HTERT RPE-1 (cell line): ENCODE measurements around the gene PTPN1.
"Not testable (repeated sequence)": the region's sequence is repeated elsewhere in the genome, so short reads cannot be mapped to it uniquely, and the experiment has no call there.

Experiments used
- in situ Hi-C: fragments of 300-500 bp; cut with MboI; formaldehyde crosslinking; loops from 4 replicates; pipeline ENCODE4 v1.14.3; 2020; ENCODE audit warnings: low sequenced_read_pairs

Gene PTPN1

DNA sequence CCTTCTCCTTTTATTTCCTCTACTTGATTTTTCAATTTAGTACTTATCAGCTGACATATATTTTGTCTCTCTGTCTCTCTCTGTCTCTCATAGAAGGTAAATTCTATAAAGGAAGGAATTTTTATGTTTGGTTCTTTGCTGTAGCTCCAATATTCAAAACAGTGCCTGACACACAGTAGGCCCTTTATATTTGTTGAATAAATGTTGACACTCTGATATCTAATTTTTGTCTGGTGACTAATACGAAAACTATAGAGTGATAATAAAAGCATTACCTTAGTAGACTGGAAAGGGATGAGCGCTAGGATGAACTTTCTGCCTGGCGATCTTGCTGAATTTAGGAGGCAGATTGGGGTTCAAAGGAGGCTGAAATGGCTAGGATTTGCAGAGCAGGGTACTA, 42.8 kb downstream of the PTPN1 start:
- in situ Hi-C loops, result no loop called here

DNA sequence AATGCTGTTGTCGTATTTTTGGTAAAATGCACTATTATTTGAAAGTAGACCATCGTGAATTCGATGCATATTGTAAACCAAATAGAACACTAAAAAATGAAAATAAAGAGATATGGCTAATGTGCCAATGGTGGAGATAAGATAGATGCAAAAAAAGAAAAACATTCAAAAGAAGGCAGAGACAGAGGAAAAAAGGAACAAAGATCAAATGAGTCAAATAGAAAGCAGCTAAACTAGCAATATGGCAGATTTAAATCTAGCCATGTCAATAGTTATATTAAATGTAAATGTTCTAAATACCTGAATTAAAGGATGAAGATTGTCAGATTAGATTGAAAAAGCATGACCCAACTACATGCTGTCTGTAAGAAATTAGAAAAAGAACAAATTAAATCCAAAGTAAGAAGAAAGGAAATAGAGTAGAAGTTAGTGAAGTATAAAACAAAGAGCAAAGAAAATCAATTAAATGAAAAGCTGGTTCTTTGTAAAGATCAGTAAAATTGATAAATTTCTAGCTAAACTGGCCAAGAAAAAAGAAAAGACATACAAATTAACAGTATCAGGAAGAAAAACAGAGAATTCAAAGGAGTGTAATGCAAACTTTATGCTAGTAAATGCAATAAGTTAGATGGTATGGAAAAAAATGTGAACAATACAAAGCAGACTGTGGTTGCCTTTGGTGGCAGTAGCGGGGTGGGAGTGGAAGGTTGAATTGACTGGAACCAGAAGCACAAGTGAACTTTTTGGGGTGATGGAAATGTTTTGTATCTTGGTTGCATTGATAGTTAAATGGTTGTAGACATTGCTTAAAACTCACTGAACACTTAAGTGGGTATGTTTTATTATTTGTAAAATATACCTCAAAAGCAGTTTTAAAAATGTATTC, 44.8 kb downstream of the PTPN1 start:
- in situ Hi-C loops, result no loop called here

DNA sequence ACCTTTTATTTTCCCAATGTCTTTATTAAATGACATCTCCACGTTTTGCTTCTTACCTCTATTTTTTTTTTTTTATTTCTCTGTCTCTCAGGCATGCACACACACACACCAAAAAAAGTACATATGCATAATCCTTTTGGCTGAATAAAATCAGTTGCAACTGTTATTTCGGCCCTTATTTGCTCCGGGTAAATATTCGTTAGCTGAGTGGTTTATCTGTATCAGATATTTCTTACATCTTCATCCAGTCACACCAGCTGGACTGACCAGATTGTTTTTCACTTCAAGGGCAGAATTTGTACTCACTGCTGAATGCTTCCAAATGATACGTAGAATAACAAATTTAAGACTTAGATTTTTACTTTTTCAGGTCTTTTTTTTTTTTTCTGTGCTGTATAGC, 45.5 kb downstream of the PTPN1 start:
- in situ Hi-C loops, result no loop called here

DNA sequence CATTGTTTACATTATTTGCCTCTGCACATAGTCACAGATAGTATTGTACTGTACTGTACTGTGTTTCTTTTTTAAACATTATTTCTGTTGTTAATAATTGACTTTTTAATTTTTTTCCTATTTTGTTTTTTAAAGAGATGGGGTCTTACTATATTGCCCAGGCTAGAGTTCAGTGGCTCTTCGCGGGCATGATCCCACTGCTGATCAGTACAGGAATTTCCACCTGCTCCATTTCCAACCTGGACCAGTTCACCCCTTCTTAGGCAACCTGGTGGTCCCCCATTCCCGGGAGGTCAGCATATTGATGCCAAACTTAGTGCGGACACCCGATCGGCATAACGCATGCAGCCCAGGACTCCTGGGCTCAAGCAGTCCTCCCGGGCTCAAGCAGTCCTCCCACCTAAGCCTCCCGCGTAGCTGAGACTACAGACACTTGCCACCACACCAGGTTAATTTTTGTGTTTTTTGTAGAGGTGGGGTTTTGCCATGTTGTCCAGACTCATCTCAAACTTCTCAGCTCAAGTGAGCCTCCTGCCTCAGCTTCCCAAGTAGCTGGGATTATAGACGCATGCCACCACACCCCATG, 47.5 kb downstream of the PTPN1 start:
- in situ Hi-C loops, result no loop called here

DNA sequence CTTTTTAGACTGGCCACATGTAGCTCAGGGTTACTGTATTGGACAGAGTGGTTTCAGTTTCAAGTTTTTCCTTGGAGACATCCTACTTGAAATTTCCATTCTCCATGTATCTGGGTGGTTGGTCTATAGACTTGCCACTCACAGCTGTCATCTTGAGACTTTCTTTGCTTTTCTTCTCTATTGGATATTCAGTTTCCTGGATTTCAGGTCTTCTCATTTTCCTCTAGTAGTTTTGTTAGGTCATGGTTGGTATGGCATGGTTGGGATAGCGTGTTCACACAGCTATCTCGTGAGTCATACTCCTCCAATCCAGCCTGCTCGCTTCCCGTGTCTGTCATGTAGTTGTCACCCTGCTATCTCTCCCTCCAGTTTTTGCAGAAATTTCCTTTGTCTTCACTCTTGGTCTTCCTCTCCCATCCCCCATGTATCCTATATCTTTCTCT, 48.3 kb downstream of the PTPN1 start:
- in situ Hi-C loops, result no loop called here

DNA sequence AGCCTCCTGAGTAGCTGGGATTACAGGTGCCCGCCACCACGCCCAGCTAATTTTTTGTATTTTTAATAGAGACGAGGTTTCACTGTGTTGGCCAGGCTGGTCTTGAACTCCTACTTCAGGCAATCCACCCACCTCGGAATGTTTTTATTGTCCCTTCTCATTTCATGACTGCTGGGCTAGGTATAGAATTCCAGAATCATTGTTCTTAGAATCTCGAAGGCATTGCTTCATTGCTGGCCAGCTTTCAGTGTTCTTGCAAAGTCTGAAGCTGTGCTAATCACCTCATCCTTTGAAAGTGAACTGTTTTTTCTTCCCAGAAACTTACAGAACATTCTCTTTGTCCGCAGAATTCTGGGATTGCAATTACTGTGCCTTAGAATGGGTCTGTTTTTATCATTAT, 49.0 kb downstream of the PTPN1 start:
- in situ Hi-C loops, result no loop called here

DNA sequence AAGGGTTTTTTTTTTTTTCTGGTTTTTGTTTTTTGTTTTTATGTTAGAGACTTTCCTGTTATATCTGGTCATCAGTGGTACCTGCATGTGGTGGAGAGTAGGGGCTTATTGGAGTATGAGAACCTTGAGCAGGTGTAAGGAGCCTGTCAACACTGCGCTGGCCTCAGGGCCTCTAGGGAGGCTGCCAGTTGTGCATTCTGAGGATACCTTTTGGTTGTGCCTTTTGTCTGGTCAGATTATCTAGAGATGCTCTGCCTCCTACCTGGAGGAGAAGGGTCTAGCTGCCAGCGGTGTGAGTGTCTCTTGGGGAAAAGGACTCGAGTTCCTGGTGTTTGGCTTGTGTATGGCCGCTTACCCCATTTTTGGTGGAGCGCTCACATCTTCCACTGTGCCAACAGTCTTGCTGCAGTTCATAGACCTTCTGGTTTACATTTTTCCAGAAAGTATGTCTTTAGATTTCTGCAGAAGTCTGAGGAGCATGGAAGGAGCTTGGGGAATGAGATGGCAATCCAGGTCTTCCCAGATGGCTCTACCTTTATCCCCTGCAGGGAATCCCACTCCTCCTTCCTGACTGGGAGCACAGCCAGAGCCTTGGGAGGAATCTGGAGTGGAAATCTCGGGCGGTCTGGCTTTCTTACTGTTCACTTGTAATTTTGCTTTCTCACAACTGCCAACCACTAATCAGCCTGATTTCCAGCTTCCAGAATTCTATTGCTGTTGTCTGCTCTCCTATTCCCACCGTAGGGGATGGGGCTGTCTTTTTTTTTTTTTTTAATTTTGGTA, 49.9 kb downstream of the PTPN1 start:
- in situ Hi-C loops, result no loop called here

DNA sequence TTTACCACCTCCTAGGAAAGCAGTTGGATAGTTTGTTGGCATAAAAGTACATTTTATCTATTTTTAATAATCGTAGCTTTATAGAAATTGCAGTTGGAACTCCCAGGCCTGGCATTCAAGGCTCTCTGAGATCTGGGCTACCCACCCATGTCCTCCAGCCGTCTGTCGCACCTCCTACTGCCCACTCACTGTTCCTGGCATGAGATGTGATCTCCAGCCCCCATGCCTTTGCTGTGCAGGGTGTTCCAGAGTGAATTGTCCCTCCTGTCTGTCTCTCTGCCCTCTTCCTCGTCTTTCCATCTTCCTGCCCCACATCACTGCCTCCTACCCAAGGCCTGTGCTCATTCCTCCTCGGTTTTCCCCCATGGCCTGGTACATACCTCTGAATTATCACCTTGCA, 50.7 kb downstream of the PTPN1 start:
- in situ Hi-C loops, result no loop called here

DNA sequence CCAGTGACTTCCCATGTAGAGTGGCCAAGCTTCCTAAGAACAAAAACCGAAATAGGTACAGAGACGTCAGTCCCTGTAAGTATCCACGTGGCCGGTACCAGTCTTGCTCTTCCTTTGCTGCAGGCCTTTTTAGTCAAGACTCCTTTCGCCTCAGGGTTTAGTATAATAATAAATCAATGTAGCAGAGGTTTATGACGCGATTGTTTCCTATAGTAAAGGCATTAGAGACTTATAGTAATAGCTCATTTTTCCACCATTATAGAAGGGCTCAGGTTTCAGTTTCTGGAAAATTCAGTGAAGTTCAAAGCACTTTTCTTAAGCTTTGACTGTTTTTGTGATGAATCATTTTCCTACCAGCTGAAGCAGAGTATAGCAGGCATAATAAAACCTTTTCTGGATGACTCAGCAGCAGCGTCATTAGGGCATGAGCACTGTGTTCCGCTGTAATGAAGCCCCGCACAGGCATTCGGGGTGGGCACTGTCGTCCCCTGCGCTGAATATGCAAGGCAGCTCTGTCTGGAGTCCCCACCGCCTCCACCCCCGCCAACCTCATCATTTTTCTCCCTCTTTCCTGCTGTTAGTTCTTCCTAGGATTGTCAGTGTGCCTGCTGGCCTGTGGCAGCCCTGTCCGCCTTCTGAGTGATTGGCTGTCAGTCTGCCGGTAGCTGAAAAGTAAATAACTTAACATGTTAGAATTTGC, 51.3 kb downstream of the PTPN1 start:
- in situ Hi-C loops, result no loop called here

DNA sequence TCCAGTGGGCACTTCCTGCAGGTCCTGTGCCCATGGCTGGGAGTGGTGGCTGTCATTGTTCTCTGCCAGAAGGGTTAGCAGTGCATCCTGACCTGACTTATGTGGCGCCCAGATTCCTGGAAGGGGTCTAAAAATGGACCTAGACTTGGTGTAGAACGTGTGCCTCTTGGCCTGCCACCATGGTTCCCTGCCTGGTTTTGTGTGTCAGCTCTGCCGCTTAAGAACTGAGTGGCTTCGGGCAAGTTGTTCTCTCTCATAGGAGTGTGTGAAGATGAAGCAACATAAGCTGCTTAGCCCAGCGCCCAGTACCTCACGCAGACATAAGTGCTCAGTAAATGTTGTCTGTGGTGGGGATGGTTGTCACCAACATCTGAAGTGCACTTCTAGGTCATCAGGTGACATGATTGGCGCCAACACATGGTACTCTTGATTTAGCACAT, 52.1 kb downstream of the PTPN1 start:
- in situ Hi-C loops, result no loop called here

DNA sequence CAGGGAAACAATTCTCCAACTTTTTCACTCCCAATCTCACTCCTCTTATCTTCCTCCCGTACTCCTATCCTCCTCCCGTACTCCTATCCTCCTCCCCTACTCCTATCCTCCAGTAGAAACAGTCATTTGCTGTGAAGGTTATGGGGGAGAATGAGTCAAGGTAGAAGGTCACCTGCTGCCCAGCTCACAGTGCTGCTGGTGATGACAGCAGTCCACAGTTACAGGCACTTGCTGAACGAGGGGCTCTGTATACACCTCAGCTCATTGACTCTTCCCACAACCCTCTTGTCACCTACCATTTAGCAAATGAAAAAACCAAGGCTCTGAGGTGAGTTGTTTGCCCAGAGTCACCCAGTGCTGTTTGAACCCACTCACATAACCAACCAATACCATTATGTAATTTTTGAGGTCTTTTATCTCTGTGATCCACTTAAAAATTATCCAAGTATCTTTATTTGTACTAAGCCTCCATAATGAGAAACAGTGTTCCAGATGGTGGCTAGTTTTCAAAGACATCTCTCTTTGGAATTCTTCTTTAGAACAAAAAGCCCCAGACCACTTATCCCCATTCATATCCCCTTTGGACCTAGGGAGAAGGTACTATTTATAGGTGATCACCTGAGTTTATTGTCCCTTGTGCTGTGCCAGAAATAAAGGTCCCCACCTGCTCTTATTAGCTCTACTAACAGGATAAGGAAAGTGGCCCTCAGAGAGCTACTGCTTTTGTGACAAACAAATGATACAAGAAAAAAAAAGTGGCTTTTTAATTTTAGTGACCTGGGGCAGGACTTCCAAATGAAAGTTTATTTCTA, 53.2 kb downstream of the PTPN1 start:
- in situ Hi-C loops, result no loop called here

DNA sequence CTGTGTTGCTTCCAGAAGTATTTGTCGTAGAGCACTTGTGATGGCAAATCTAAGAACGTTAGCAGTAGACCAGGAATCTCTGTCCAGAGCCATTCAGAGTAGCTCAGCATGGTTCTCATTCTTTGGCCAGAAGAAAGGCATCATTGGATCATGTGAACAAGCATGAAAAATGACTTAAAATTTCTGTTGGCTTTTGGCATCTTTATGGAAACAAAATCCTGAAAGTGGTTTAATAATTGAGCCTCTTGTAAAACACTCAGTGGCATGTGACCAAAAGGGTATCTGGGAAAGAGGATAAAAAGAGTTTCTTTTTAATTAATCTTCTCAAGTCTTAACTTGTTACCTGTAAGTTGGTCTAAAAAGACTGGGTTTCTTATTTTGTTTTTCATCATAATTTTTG, 55.2 kb downstream of the PTPN1 start:
- in situ Hi-C loops, result no loop called here

DNA sequence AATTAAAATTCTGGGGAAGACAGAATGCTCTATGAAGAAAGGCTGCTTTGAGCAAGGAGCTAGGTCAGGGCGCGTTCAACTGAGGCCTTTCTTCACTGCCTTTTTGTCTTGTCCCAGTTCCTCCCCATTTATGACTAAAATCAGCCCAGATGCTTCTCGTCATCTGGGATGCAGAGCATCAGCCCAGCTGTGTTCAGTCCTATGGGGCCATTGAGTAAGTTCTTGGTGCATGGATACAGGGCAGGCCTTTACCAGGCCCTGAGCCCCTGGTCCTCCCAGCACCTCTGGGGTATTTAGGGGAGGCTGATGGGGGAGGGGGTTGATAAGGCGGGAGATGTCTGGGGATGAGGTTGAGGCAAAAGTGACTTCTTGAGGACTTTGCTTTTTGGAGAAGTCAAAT, 55.7 kb downstream of the PTPN1 start:
- in situ Hi-C loops, result no loop called here

DNA sequence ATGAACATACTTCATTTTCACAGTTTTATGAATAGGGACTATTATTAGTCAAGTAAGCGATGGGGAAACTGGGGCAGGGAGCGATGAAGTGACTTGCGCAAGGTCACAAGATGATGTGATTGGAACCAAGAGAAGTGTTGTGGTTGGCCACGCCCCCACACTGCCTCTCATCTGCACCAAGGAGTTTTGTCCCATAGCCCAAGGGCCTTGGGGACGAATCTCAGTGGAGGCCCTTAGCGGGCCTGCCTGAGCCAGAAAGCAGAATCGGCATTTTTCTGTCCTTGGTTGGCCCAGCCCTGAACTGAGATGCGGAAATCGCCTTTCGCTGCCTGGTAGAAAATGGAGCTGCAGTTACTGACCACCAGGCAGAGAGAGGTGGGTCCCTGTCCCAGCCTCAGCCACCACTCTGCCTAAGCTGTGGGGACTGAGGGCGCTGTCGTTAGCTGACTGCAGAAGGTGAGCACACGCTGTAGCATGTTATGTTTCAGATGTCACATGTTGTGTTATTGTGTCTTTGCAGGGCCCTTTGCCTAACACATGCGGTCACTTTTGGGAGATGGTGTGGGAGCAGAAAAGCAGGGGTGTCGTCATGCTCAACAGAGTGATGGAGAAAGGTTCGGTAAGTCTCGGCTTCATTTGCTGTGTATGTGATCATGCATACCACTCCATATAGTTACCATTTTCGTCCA, 57.8 kb downstream of the PTPN1 start:
- in situ Hi-C loops, result no loop called here

DNA sequence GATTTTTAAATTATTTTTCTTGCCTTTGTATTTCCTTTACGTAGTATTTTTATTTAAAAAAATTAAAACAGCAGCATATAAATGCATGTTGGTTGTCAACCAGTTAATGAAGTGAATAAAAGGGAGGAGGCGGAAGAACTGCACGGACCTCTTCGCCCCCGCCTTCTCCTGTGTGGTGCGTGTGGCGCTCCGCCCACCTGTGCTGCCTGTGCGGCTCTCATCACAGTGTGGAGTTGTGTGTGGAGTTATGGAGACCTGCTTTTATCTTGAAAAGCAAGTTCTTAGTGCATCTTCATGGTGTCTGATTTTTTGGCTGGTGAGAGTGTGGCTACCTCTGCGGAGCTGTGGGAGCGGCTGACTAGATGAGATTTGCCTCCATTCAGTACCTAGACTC, 58.4 kb downstream of the PTPN1 start:
- in situ Hi-C loops, result no loop called here

DNA sequence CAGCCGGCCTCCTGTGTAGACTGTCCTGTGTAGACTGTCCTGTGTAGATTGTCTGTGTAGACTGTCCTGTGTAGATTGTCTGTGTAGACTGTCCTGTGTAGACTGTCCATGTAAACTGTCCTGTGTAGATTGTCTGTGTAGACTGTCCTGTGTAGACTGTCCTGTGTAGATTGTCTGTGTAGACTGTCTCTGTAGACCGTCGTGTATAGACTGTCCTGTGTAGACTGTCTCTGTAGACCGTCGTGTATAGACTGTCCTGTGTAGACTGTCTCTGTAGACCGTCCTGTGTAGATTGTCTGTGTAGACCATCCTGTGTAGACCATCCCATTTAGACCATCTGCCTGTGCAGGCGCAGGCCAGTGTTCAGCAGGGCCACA, 59.3 kb downstream of the PTPN1 start:
- in situ Hi-C loops, result not testable (repeated sequence)

DNA sequence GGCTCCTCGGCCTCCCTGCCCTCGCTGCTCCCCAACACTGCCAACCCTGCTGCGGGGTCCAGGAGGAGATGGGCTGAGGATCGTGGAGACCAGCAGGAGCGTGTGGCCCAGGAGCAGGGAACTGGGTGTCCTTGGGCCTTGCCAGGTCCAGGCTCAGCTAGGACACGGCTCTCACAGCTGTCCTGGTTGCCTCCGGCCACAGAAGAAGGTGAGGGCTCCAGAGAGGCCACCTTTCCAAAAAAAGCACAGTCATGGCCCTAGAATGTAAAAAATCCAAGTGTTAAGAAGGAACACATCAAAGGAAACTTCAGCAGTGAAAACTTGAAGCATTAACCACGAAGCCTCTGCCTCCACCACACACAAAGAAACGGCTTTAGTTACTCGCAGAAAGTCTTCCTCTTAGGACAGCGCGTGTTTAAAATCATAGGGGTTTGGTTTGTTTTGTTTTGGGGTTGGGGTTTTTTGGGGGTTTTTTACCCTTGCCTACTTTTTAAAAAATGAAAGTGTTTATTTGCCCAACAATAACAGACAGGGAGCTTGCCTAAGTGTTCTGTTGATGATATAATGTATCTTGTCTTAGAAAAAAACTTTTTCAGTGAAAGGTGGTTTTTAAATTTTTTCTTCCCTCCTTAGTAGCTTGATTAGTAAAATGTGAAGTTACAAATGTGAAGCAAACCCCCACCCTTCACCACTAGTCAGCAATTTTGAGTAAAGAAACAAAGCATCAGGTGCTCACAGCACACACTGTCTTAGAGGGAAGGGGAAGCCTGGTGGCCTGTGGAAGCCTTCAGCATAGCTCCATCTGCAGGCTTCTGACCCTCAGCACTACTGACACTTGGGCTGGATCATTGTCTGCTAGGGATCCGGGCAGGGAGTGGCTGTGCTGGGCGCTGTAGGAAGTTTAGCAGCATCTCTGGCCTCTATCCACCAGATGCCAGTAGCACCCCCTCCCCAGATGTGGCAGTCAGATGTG, 60.0 kb downstream of the PTPN1 start:
- in situ Hi-C loops, result no loop called here

DNA sequence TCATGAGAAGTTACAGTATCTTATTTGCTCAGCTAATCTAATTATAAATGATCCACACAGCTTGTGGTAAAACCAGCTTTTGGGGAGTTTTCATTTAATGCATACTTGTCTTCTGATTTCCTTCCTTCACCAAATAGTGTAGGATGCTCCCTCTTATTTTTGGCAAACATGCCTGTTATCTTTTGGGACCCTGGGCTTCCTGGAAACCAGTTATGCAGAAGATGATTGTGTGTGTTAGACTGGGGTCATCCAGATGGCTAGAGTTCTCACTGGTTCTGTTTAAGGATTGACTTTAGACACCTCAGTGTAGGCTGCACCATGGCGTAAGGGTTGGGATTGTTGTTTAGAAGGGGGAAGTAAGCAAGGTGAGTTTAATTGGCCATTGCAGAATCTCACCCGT, 61.3 kb downstream of the PTPN1 start:
- in situ Hi-C loops, result no loop called here
